HEK293 (cell line): ENCODE data around the gene CACNA1C.

Source experiments
- CTCF ChIA-PET: fragments of 350-600 bp; formaldehyde crosslinking; extraction: SDS; loops from one replicate; lab custom pipeline; 2021; ENCODE audit warnings: antibody characterized with exemption; lab: Yijun Ruan, JAX
- POLR2A ChIA-PET: fragments of 300-600 bp; formaldehyde crosslinking; extraction: SDS; loops from one replicate; lab custom pipeline; 2020; ENCODE audit warnings: antibody characterized with exemption, inconsistent platforms; lab: Yijun Ruan, JAX
- H3K27ac ChIP-seq: fragments of 200-500 bp; sonication (Bioruptor generic); 2 replicates; pipeline ENCODE4 v1.5.1; 2014; ENCODE audit warnings: low read depth, low read length, control low read depth, inconsistent platforms; ENCODE audit errors: extremely low read depth
- H3K36me3 ChIP-seq, 2 experiments: fragments of 200-500 bp in 1 of 2; sonication (Bioruptor generic) in 1 of 2; 1 replicate in 1 of 2; 2 replicates in 1 of 2; pipeline ENCODE4 v1.5.1; 2014 to 2017; ENCODE audit warnings: inconsistent platforms in 2 of 2, low read length in 2 of 2; ENCODE audit not compliant: control insufficient read depth in 2 of 2, insufficient read depth in 1 of 2
- H3K4me1 ChIP-seq: fragments of 200-500 bp; sonication (Bioruptor generic); 2 replicates; pipeline ENCODE4 v1.5.1; 2014; ENCODE audit warnings: mild to moderate bottlenecking, low read length, inconsistent platforms; ENCODE audit not compliant: control insufficient read depth, insufficient read depth
- H3K4me3 ChIP-seq: 2 replicates; pipeline ENCODE4 v1.5.1; 2011; ENCODE audit warnings: low read depth, mild to moderate bottlenecking, control low read depth, low read length, moderate library complexity
- H3K9me3 ChIP-seq: fragments of 200-500 bp; sonication (Bioruptor generic); 2 replicates; pipeline ENCODE4 v1.5.1; 2014; ENCODE audit warnings: low read depth, low read length, inconsistent platforms; ENCODE audit not compliant: control insufficient read depth, insufficient read depth
- OSR2 ChIP-seq: fragments of 450-650 bp; formaldehyde crosslinking; IDR thresholded peaks from 2 replicates; pipeline ENCODE4 v1.5.1; 2016; ENCODE audit warnings: missing biosample characterization, missing genetic modification characterization
- OVOL3 ChIP-seq: fragments of 450-650 bp; formaldehyde crosslinking; IDR thresholded peaks from 2 replicates; pipeline ENCODE4 v1.5.1; 2016; ENCODE audit warnings: missing biosample characterization, missing genetic modification characterization
- PATZ1 ChIP-seq: fragments of 450-650 bp; formaldehyde crosslinking; IDR thresholded peaks from 2 replicates; pipeline ENCODE4 v1.5.1; 2016; ENCODE audit warnings: missing biosample characterization, missing genetic modification characterization
- PRDM10 ChIP-seq: fragments of 450-650 bp; formaldehyde crosslinking; IDR thresholded peaks from 2 replicates; pipeline ENCODE4 v1.5.1; 2016; ENCODE audit warnings: missing biosample characterization, missing genetic modification characterization
- TRIM28 ChIP-seq: IDR thresholded peaks from 2 replicates; pipeline ENCODE4 v1.6.1; 2011; ENCODE audit warnings: low read length, control low read depth, borderline replicate concordance
- WT1 ChIP-seq: fragments of 450-650 bp; formaldehyde crosslinking; IDR thresholded peaks from 2 replicates; pipeline ENCODE4 v1.5.1; 2016; ENCODE audit warnings: missing biosample characterization, missing genetic modification characterization
- ZBTB17 ChIP-seq: fragments of 450-650 bp; formaldehyde crosslinking; IDR thresholded peaks from 2 replicates; pipeline ENCODE4 v1.5.1; 2016; ENCODE audit warnings: missing biosample characterization, missing genetic modification characterization
- ZBTB44 ChIP-seq: fragments of 450-650 bp; IDR thresholded peaks from 2 replicates; pipeline ENCODE4 v1.5.1; 2018; ENCODE audit warnings: missing biosample characterization, mild to moderate bottlenecking, missing genetic modification characterization
- ZBTB48 ChIP-seq: fragments of 450-650 bp; formaldehyde crosslinking; IDR thresholded peaks from 2 replicates; pipeline ENCODE4 v1.5.1; 2016; ENCODE audit warnings: missing biosample characterization, missing genetic modification characterization
- ZBTB7A ChIP-seq: fragments of 450-650 bp; formaldehyde crosslinking; IDR thresholded peaks from 2 replicates; pipeline ENCODE4 v1.5.1; 2016; ENCODE audit warnings: low read depth, missing biosample characterization, missing genetic modification characterization
- ZNF133 ChIP-seq: fragments of 450-650 bp; formaldehyde crosslinking; IDR thresholded peaks from 2 replicates; pipeline ENCODE4 v1.5.1; 2016; ENCODE audit warnings: missing biosample characterization, missing genetic modification characterization
- ZNF157 ChIP-seq: fragments of 450-650 bp; formaldehyde crosslinking; IDR thresholded peaks from 2 replicates; pipeline ENCODE4 v1.5.1; 2016; ENCODE audit warnings: missing biosample characterization, missing genetic modification characterization
- ZNF174 ChIP-seq: fragments of 450-650 bp; formaldehyde crosslinking; IDR thresholded peaks from 2 replicates; pipeline ENCODE4 v1.5.0; 2017; ENCODE audit warnings: missing biosample characterization, mild to moderate bottlenecking, missing genetic modification characterization
- ZNF26 ChIP-seq: fragments of 450-650 bp; formaldehyde crosslinking; IDR thresholded peaks from 2 replicates; pipeline ENCODE4 v1.5.1; 2016; ENCODE audit warnings: missing biosample characterization, missing genetic modification characterization
- ZNF280D ChIP-seq: fragments of 450-650 bp; formaldehyde crosslinking; IDR thresholded peaks from 2 replicates; pipeline ENCODE4 v1.5.1; 2016; ENCODE audit warnings: missing biosample characterization, missing genetic modification characterization
- ZNF292 ChIP-seq: fragments of 450-650 bp; formaldehyde crosslinking; IDR thresholded peaks from 2 replicates; pipeline ENCODE4 v1.5.1; 2016; ENCODE audit warnings: low read depth, missing biosample characterization, missing genetic modification characterization, borderline replicate concordance
- ZNF302 ChIP-seq: fragments of 450-650 bp; formaldehyde crosslinking; IDR thresholded peaks from 2 replicates; pipeline ENCODE4 v1.5.1; 2016; ENCODE audit warnings: missing biosample characterization, missing genetic modification characterization, low read depth
- ZNF473 ChIP-seq: fragments of 450-650 bp; formaldehyde crosslinking; IDR thresholded peaks from 2 replicates; pipeline ENCODE4 v1.5.1; 2017; ENCODE audit warnings: missing biosample characterization, missing genetic modification characterization
- ZNF510 ChIP-seq: fragments of 450-650 bp; formaldehyde crosslinking; IDR thresholded peaks from 2 replicates; pipeline ENCODE4 v1.5.1; 2018; ENCODE audit warnings: mild to moderate bottlenecking, missing genetic modification characterization, missing biosample characterization; ENCODE audit not compliant: insufficient replicate concordance
- ZNF530 ChIP-seq: fragments of 450-650 bp; formaldehyde crosslinking; IDR thresholded peaks from 2 replicates; pipeline ENCODE4 v1.5.1; 2016; ENCODE audit warnings: low read depth, missing biosample characterization, missing genetic modification characterization
- ZNF776 ChIP-seq: fragments of 450-650 bp; formaldehyde crosslinking; IDR thresholded peaks from 2 replicates; pipeline ENCODE4 v1.5.0; 2017; ENCODE audit warnings: missing biosample characterization, missing genetic modification characterization, borderline replicate concordance
- ZNF785 ChIP-seq: fragments of 450-650 bp; formaldehyde crosslinking; IDR thresholded peaks from 2 replicates; pipeline ENCODE4 v1.5.1; 2016; ENCODE audit warnings: missing biosample characterization, missing genetic modification characterization
- ZXDB ChIP-seq: fragments of 450-650 bp; formaldehyde crosslinking; IDR thresholded peaks from 2 replicates; pipeline ENCODE4 v1.5.1; 2016; ENCODE audit warnings: missing biosample characterization, missing genetic modification characterization

Gene CACNA1C

GRCh38 chr12:2082321-2082720, 29.5 kb downstream of the CACNA1C start (continued):
- no peak for TF ChIP-seq OVOL3 (tag by site-specific recombination)
- TF ChIP-seq ZNF133 (tag by site-specific recombination) = no peak
- no peak for TF ChIP-seq ZNF776 (tag by site-specific recombination)
- no peak for TF ChIP-seq ZNF785 (tag by site-specific recombination)

GRCh38 chr12:2083008-2083407, 30.2 kb downstream of the CACNA1C start:
- CTCF ChIA-PET = interaction anchor here (0.6 kb wide), 1 partner anchor 1608 kb away, joined by 3 read pairs; no protein-coding TSS in a partner anchor

More at GRCh38 chr12:2083008-2083407, 30.2 kb downstream of the CACNA1C start:
- no peaks in the 10 kb centered on the region; the same call in 1 of the 2 replicates for H3K9me3 ChIP-seq
- H3K27ac ChIP-seq = no peak overlapping the region
- H3K4me3 ChIP-seq = no peak overlapping the region
- no peaks in the 10 kb centered on the region for H3K36me3 ChIP-seq
- POLR2A ChIA-PET = no interaction called here
- no peak for TF ChIP-seq ZNF26
- no peak for TF ChIP-seq ZNF280D
- no peak for TF ChIP-seq ZNF302 (tag by site-specific recombination)
- no peak for TF ChIP-seq ZBTB48 (tag by site-specific recombination)
- no peak for TF ChIP-seq TRIM28
- TF ChIP-seq PRDM10 (tag by site-specific recombination) = no peak
- no peak for TF ChIP-seq ZNF776 (tag by site-specific recombination)
- no peak for TF ChIP-seq ZNF157
- no peak for TF ChIP-seq ZNF473 (tag by site-specific recombination)
- TF ChIP-seq ZBTB7A (tag by site-specific recombination) = no peak
- no peak for TF ChIP-seq OSR2 (tag by site-specific recombination)
- no peak for TF ChIP-seq ZNF174 (tag by site-specific recombination)
- no peak for TF ChIP-seq ZXDB (tag by site-specific recombination)
- no peak for TF ChIP-seq ZBTB44 (tag by site-specific recombination)
- no peak for TF ChIP-seq WT1 (tag by site-specific recombination)
- TF ChIP-seq ZBTB17 = no peak
- TF ChIP-seq ZNF292 (tag by site-specific recombination) = no peak
- TF ChIP-seq ZNF530 (tag by site-specific recombination) = no peak
- TF ChIP-seq PATZ1 (tag by site-specific recombination) = no peak
- TF ChIP-seq ZNF510 = no peak
- H3K4me1 ChIP-seq = peaks cover 12% of the 10 kb centered on the region
